IPS DF 6.9 (cell line): ENCODE results near the gene EPB41L1.

Experiments used
- DNase-seq: peaks from one replicate; pipeline ENCODE4 v3.0.0-alpha.2; 2013; ENCODE audit warnings: low read depth, low spot score
- H3K27ac ChIP-seq: one replicate; pipeline ENCODE4 v1.5.1; 2013; ENCODE audit warnings: low read length, control low read depth
- H3K27me3 ChIP-seq: 2 replicates; pipeline ENCODE4 v1.6.1; 2013; ENCODE audit warnings: mild to moderate bottlenecking, low read length; ENCODE audit not compliant: control insufficient read depth, insufficient read depth
- H3K36me3 ChIP-seq: 2 replicates; pipeline ENCODE4 v1.6.1; 2013; ENCODE audit warnings: low read length; ENCODE audit not compliant: control insufficient read depth, insufficient read depth
- H3K4me1 ChIP-seq: 2 replicates; pipeline ENCODE4 v1.6.1; 2013; ENCODE audit warnings: low read length; ENCODE audit not compliant: control insufficient read depth, insufficient read depth
- H3K4me3 ChIP-seq: 2 replicates; pipeline ENCODE4 v1.5.1; 2013; ENCODE audit warnings: mild to moderate bottlenecking, low read length
- H3K9me3 ChIP-seq: 2 replicates; pipeline ENCODE4 v1.6.1; 2013; ENCODE audit warnings: low read length, inconsistent platforms; ENCODE audit not compliant: control insufficient read depth, insufficient read depth
- WGBS: extraction: QIAGEN DNeasy Blood & Tissue Kit; methylation state at CpG from one replicate; pipeline ENCODE4 v1.1.7; 2013; ENCODE audit warnings: mixed read lengths, missing lambda C conversion rate; ENCODE audit not compliant: insufficient read length, insufficient coverage; 5-methylcytosine and 5-hydroxymethylcytosine counted together

The EPB41L1 gene

GRCh38 chr20:36238760-36239159 is 84.2 kb downstream of the EPB41L1 start:
- Histone ChIP-seq H3K9me3 (no peaks in the 10 kb centered on the region), H3K4me3 (no peak overlapping the region), H3K4me1 (no peaks in the 10 kb centered on the region), H3K36me3 (peaks cover 7% of the 10 kb centered on the region), H3K27ac (no peak overlapping the region), H3K27me3 (no peaks in the 10 kb centered on the region)
- no peak for DNase-seq
- no CpG with 5 or more reads among the region's 3 CpGs for WGBS

GRCh38 chr20:36240076-36240475 is 85.5 kb downstream of the EPB41L1 start:
- no CpG with 5 or more reads among the region's 12 CpGs for WGBS
- no peak for DNase-seq
- H3K27me3 ChIP-seq, result no peaks in the 10 kb centered on the region
- H3K27ac ChIP-seq, result no peak overlapping the region
- H3K4me3 ChIP-seq, result no peak overlapping the region
- no peaks in the 10 kb centered on the region for H3K9me3 ChIP-seq
- H3K36me3 ChIP-seq, result peaks cover 10% of the 10 kb centered on the region
- no peaks in the 10 kb centered on the region for H3K4me1 ChIP-seq

GRCh38 chr20:36241678-36242077 is 87.1 kb downstream of the EPB41L1 start:
- no CpG with 5 or more reads among the region's 4 CpGs for WGBS
- H3K27me3 ChIP-seq, result no peaks in the 10 kb centered on the region
- no peak overlapping the region for H3K4me3 ChIP-seq
- DNase-seq, result no peak
- H3K27ac ChIP-seq, result no peak overlapping the region
- no peaks in the 10 kb centered on the region for H3K4me1 ChIP-seq
- no peaks in the 10 kb centered on the region for H3K9me3 ChIP-seq
- peaks cover 15% of the 10 kb centered on the region for H3K36me3 ChIP-seq

- Histone ChIP-seq H3K36me3 (peaks cover 15% of the 10 kb centered on the region), H3K4me1 (no peaks in the 10 kb centered on the region)
Observed at GRCh38 chr20:36243726-36244125, 89.2 kb downstream of the EPB41L1 start.

GRCh38 chr20:36246401-36246800 is 91.9 kb downstream of the EPB41L1 start:
- Histone ChIP-seq H3K4me1 (no peaks in the 10 kb centered on the region), H3K9me3 (no peaks in the 10 kb centered on the region), H3K4me3 (no peak overlapping the region), H3K27me3 (no peaks in the 10 kb centered on the region), H3K36me3 (peaks cover 8% of the 10 kb centered on the region; the same call in 1 of the 2 replicates), H3K27ac (no peak overlapping the region)
- DNase-seq, result no peak
- WGBS, result no CpG with 5 or more reads among the region's 4 CpGs

More at GRCh38 chr20:36243726-36244125, 89.2 kb downstream of the EPB41L1 start:
- no peak overlapping the region for H3K4me3 ChIP-seq
- H3K27me3 ChIP-seq, result no peaks in the 10 kb centered on the region
- no peaks in the 10 kb centered on the region for H3K9me3 ChIP-seq
- no peak for DNase-seq
- no peak overlapping the region for H3K27ac ChIP-seq
- WGBS, result no CpG with 5 or more reads among the region's 1 CpG

GRCh38 chr20:36248836-36249235 is 94.3 kb downstream of the EPB41L1 start:
- Histone ChIP-seq H3K9me3 (no peaks in the 10 kb centered on the region), H3K4me1 (no peaks in the 10 kb centered on the region), H3K27me3 (no peaks in the 10 kb centered on the region), H3K4me3 (no peak overlapping the region), H3K27ac (no peak overlapping the region), H3K36me3 (peaks cover 8% of the 10 kb centered on the region; the same call in 1 of the 2 replicates)
- DNase-seq, result no peak
- WGBS, result no CpG with 5 or more reads among the region's 4 CpGs

- H3K4me3 ChIP-seq, result no peak overlapping the region
- peaks cover 8% of the 10 kb centered on the region; the same call in 1 of the 2 replicates for H3K36me3 ChIP-seq
Observed at GRCh38 chr20:36249450-36249849, 94.9 kb downstream of the EPB41L1 start.

GRCh38 chr20:36251426-36251825 is 96.9 kb downstream of the EPB41L1 start:
- Histone ChIP-seq H3K27me3 (no peaks in the 10 kb centered on the region), H3K4me3 (no peak overlapping the region), H3K36me3 (peaks cover 5% of the 10 kb centered on the region), H3K4me1 (no peaks in the 10 kb centered on the region), H3K9me3 (no peaks in the 10 kb centered on the region), H3K27ac (no peak overlapping the region)
- WGBS, result no CpG with 5 or more reads among the region's 5 CpGs
- no peak for DNase-seq

More at GRCh38 chr20:36249450-36249849, 94.9 kb downstream of the EPB41L1 start:
- Histone ChIP-seq H3K27ac (no peak overlapping the region), H3K27me3 (no peaks in the 10 kb centered on the region), H3K4me1 (no peaks in the 10 kb centered on the region), H3K9me3 (no peaks in the 10 kb centered on the region)
- no peak for DNase-seq
- WGBS, result no CpG with 5 or more reads among the region's 3 CpGs

- Histone ChIP-seq H3K4me1 (no peaks in the 10 kb centered on the region), H3K27ac (no peak overlapping the region), H3K36me3 (peaks cover 3% of the 10 kb centered on the region), H3K9me3 (no peaks in the 10 kb centered on the region), H3K4me3 (no peak overlapping the region), H3K27me3 (no peaks in the 10 kb centered on the region)
- WGBS, result no CpG with 5 or more reads among the region's 3 CpGs
- DNase-seq, result no peak
Observed at GRCh38 chr20:36252511-36252910, 98.0 kb downstream of the EPB41L1 start.

GRCh38 chr20:36253036-36253435 is 98.5 kb downstream of the EPB41L1 start:
- no peak overlapping the region for H3K4me3 ChIP-seq
- H3K36me3 ChIP-seq, result peaks cover 3% of the 10 kb centered on the region
- H3K27me3 ChIP-seq, result no peaks in the 10 kb centered on the region
- WGBS, result no CpG with 5 or more reads among the region's 9 CpGs
- no peak for DNase-seq
- no peaks in the 10 kb centered on the region for H3K9me3 ChIP-seq
- no peak overlapping the region for H3K27ac ChIP-seq
- H3K4me1 ChIP-seq, result no peaks in the 10 kb centered on the region

GRCh38 chr20:36254076-36254475 is 99.5 kb downstream of the EPB41L1 start:
- no peak overlapping the region for H3K27ac ChIP-seq
- DNase-seq, result no peak
- no peak overlapping the region for H3K4me3 ChIP-seq
- no peaks in the 10 kb centered on the region for H3K9me3 ChIP-seq
- H3K36me3 ChIP-seq, result peaks cover 3% of the 10 kb centered on the region
- no CpG with 5 or more reads among the region's 2 CpGs for WGBS
- H3K27me3 ChIP-seq, result no peaks in the 10 kb centered on the region
- no peaks in the 10 kb centered on the region for H3K4me1 ChIP-seq
